Upper lobe of left lung (tissue), 6 donors: ENCODE data around the gene GPR3. TPM values are rescaled to one million over a fixed set of nuclear protein-coding genes. Genes with fewer than 3 reads are reported as not detected.

Source experiments
- ATAC-seq, 2 donors: fragments of 200-7000 bp; cut with Tn5 transposase; one replicate each; pipeline ENCODE4 v1.9.1; 2022; ENCODE audit warnings: mild to moderate bottlenecking in 2 of 2, moderate library complexity in 2 of 2; ENCODE audit not compliant: low FRiP score in 2 of 2
- DNase-seq, 2 donors: peaks; one replicate each; pipeline ENCODE4 v3.0.0-alpha.2; 2019 to 2020
- H3K27ac ChIP-seq, 4 donors: fragments of 200-600 bp; sonication (generic); one replicate each; pipeline ENCODE4 v1.5.1; 2016 to 2019
- H3K27me3 ChIP-seq, 4 donors: fragments of 200-600 bp; sonication (generic); one replicate each; pipeline ENCODE4 v1.5.1; 2017 to 2019
- H3K36me3 ChIP-seq, 4 donors: fragments of 200-600 bp; sonication (generic); one replicate each; pipeline ENCODE4 v1.5.1; 2016 to 2019
- H3K4me1 ChIP-seq, 4 donors: fragments of 200-600 bp; sonication (generic); one replicate each; pipeline ENCODE4 v1.5.1; 2018 to 2019
- H3K4me3 ChIP-seq, 4 donors: fragments of 200-600 bp; sonication (generic); one replicate each; pipeline ENCODE4 v1.5.1; 2017 to 2019; ENCODE audit warnings: mild to moderate bottlenecking in 2 of 4, moderate library complexity in 1 of 4
- H3K9me3 ChIP-seq, 4 donors: fragments of 200-600 bp; sonication (generic); one replicate each; pipeline ENCODE4 v1.5.1; 2018 to 2019
- EP300 ChIP-seq, 4 donors: sonication (generic); formaldehyde crosslinking; IDR thresholded peaks; one replicate each; pipeline ENCODE4 v1.5.1; 2017; ENCODE audit warnings: antibody characterized with exemption in 4 of 4, control low read depth in 2 of 4
- POLR2A ChIP-seq, 4 donors: fragments of 450-650 bp; IDR thresholded peaks; one replicate each; pipeline ENCODE4 v1.5.1; 2016 to 2017; ENCODE audit warnings: antibody characterized with exemption in 4 of 4, mild to moderate bottlenecking in 2 of 4
- POLR2AphosphoS5 ChIP-seq, 2 donors: sonication (generic); formaldehyde crosslinking; IDR thresholded peaks; one replicate each; pipeline ENCODE4 v1.5.1; 2017; ENCODE audit warnings: antibody characterized with exemption in 2 of 2
- WGBS, 2 donors: methylation state at CpG; one replicate each; pipeline ENCODE4 v1.1.5; 2017 to 2018; 5-methylcytosine and 5-hydroxymethylcytosine counted together
- total RNA-seq, 6 donors: library from RNA; depleted of rRNA in 4 of 6; stranded (reverse); fragments of >200 nt in 4 of 6; gene quantifications; one replicate each; pipeline versions ENCODE4 v1.1.0 to v1.2.1, GENCODE V29; 2016 to 2021
- TF ChIP-seq, protein P1 (sequence below), 6 experiments: fragments of 450-650 bp in 4 of 6; fragments of 200-600 bp in 2 of 6; sonication (generic) in 2 of 6; IDR thresholded peaks; one replicate each; pipeline ENCODE4 v1.5.1; 2016 to 2019; ENCODE audit warnings: antibody characterized with exemption in 6 of 6
- donor health status: DM: no; HTN: no; CAD: no; lungs with moderate emphysema.
- donor health status: DM: no; HTN: yes; CAD: no; lungs with severe emphysema.

GPR3 gene
- total RNA-seq, 6 donors from 2014 or later: 0.39 to 1.6 (median 0.76) TPM; not detected in 1

DNA sequence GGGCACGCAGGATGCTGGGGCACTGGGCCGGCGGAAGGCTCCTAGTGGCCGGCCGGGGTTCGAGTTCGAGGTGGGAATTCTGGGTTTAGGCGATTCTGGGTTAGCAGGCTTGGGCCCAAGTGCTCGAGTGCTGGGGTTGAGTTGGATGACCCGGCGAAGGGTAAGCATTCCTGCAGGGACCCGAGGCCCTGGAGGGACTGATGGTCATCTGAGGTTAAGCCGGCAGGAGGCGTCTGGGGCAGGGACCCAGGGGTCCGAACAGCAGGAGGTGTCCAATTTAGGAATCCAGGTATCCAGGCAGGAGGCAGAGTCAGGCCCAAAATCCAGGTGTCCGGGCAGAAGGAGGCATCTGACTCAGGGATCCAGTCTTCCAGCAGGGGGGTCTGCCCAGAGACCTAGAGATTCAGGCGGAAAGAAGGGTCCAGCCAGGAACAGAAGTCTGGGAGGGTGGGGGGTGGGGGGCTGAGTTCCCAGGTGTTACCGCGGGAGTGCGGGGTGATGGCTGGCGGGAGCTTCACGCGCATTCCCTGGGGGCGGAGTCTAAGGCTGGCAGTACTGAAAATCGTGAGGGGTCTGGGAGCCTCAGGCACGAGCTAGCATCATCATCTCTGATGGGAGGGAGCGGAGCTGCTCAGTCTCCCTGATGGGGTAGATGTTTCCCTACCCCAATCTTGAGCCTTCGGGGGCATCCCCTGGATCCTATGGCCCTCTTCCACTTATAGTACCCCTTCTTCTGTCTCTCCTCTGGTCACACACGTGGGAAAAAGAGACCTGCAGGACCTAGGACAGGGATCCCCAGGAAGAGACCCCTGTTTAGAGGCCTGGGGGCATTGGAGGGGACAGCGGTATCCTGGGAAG is 585 bp downstream of the GPR3 start:
- Histone ChIP-seq H3K27ac (peak overlapping the region in 3 of 4 donors; percentile 1 to 81 (median 38)), H3K36me3 (no peaks in the 10 kb centered on the region), H3K9me3 (no peaks in the 10 kb centered on the region), H3K4me3 (peak overlapping the region; percentile 27 to 56 (median 48)), H3K27me3 (no peaks in the 10 kb centered on the region), H3K4me1 (peaks cover 29 to 52% (median 34%) of the 10 kb centered on the region in 4 donors)
- TF ChIP-seq, protein P1, sequence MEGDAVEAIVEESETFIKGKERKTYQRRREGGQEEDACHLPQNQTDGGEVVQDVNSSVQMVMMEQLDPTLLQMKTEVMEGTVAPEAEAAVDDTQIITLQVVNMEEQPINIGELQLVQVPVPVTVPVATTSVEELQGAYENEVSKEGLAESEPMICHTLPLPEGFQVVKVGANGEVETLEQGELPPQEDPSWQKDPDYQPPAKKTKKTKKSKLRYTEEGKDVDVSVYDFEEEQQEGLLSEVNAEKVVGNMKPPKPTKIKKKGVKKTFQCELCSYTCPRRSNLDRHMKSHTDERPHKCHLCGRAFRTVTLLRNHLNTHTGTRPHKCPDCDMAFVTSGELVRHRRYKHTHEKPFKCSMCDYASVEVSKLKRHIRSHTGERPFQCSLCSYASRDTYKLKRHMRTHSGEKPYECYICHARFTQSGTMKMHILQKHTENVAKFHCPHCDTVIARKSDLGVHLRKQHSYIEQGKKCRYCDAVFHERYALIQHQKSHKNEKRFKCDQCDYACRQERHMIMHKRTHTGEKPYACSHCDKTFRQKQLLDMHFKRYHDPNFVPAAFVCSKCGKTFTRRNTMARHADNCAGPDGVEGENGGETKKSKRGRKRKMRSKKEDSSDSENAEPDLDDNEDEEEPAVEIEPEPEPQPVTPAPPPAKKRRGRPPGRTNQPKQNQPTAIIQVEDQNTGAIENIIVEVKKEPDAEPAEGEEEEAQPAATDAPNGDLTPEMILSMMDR (IDR thresholded peaks at IDR 0.05): peak in 3 of 6 experiments; percentile 0 to 21 (median 7)
- no peak for TF ChIP-seq POLR2A (IDR thresholded peaks at IDR 0.05)
- DNase-seq: no peak
- no peak for ATAC-seq
- 40 to 77% methylated on average over 12 to 30 of the region's 30 CpGs for WGBS, 2 donors

DNA sequence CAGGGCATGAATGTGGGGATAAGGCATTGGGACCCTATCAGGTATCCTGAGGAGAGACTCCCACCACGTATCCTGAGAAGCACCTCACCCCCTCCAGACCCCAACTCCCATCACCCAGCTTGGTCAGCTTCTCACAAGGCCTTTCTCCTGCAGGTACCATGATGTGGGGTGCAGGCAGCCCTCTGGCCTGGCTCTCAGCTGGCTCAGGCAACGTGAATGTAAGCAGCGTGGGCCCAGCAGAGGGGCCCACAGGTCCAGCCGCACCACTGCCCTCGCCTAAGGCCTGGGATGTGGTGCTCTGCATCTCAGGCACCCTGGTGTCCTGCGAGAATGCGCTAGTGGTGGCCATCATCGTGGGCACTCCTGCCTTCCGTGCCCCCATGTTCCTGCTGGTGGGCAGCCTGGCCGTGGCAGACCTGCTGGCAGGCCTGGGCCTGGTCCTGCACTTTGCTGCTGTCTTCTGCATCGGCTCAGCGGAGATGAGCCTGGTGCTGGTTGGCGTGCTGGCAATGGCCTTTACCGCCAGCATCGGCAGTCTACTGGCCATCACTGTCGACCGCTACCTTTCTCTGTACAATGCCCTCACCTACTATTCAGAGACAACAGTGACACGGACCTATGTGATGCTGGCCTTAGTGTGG is 1.3 kb downstream of the GPR3 start:
- Histone ChIP-seq H3K9me3 (no peaks in the 10 kb centered on the region), H3K4me3 (no peak overlapping the region), H3K27me3 (no peaks in the 10 kb centered on the region), H3K4me1 (peaks cover 25 to 44% (median 32%) of the 10 kb centered on the region in 4 donors), H3K27ac (no peak overlapping the region), H3K36me3 (no peaks in the 10 kb centered on the region)
- no peak for ATAC-seq
- WGBS, 2 donors: 92 to 94% methylated on average over 8 to 18 of the region's 18 CpGs
- no peak for TF ChIP-seq POLR2AphosphoS5 (IDR thresholded peaks at IDR 0.05)
- TF ChIP-seq, protein P1 (IDR thresholded peaks at IDR 0.05): no peak
- TF ChIP-seq EP300 (IDR thresholded peaks at IDR 0.05): no peak
- no peak for TF ChIP-seq POLR2A (IDR thresholded peaks at IDR 0.05)
- peak in 1 of 2 donors; percentile 62 for DNase-seq

DNA sequence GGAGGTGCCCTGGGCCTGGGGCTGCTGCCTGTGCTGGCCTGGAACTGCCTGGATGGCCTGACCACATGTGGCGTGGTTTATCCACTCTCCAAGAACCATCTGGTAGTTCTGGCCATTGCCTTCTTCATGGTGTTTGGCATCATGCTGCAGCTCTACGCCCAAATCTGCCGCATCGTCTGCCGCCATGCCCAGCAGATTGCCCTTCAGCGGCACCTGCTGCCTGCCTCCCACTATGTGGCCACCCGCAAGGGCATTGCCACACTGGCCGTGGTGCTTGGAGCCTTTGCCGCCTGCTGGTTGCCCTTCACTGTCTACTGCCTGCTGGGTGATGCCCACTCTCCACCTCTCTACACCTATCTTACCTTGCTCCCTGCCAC is 1.8 kb downstream of the GPR3 start:
- no peak for TF ChIP-seq POLR2A (IDR thresholded peaks at IDR 0.05)
- TF ChIP-seq POLR2AphosphoS5 (IDR thresholded peaks at IDR 0.05): no peak
- no peak for TF ChIP-seq EP300 (IDR thresholded peaks at IDR 0.05)
- TF ChIP-seq, protein P1 (IDR thresholded peaks at IDR 0.05): no peak
- peaks cover 25 to 43% (median 32%) of the 10 kb centered on the region in 4 donors for H3K4me1 ChIP-seq
- no peak overlapping the region for H3K4me3 ChIP-seq
- WGBS, 2 donors: 95 to 100% methylated on average over 9 of the region's 9 CpGs
- no peaks in the 10 kb centered on the region for H3K36me3 ChIP-seq
- peak in 1 of 2 donors; percentile 65 for DNase-seq
- H3K9me3 ChIP-seq: no peaks in the 10 kb centered on the region
- no peak overlapping the region for H3K27ac ChIP-seq
- ATAC-seq: no peak
- H3K27me3 ChIP-seq: no peaks in the 10 kb centered on the region

DNA sequence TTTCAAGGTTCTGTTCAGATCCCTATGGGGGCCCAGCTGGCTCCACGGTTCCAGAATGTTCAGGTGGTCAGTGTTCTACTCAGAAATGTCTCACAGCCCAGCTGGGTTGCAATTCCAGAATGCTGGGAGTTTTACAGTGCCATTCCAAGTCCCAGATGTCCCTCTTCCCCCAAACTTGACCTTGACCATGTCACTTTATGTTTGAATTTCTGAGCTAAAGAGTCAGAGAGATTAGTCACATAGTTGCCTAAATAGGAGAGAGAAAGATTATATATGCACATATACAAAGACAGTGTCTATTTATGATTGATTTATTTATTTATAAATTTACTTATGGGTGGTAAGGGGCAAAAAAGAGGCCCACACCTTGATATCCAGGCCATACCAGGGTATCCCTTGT is 2.5 kb downstream of the GPR3 start:
- Histone ChIP-seq H3K36me3 (no peaks in the 10 kb centered on the region), H3K27me3 (no peaks in the 10 kb centered on the region), H3K4me1 (peaks cover 25 to 43% (median 35%) of the 10 kb centered on the region in 4 donors), H3K4me3 (no peak overlapping the region), H3K27ac (no peak overlapping the region), H3K9me3 (no peaks in the 10 kb centered on the region)
- TF ChIP-seq EP300 (IDR thresholded peaks at IDR 0.05): no peak
- TF ChIP-seq, protein P1 (IDR thresholded peaks at IDR 0.05): no peak
- TF ChIP-seq POLR2A (IDR thresholded peaks at IDR 0.05): no peak
- no peak for TF ChIP-seq POLR2AphosphoS5 (IDR thresholded peaks at IDR 0.05)
- DNase-seq: no peak
- 64 to 90% methylated on average over 1 of the region's 1 CpG for WGBS, 2 donors
- ATAC-seq: no peak
